ENCODE data around the gene CCL15.

Gene CCL15

GRCh38 chr17:36001110-36001771 lies at the start of gene CCL15:
TSS of gene CCL15 (minus strand) at chr17:36001553. CDS start at chr17:36001492, 61 bp downstream.
- TF ChIP-seq CTCF (IDR thresholded peaks at IDR 0.05; ENCODE audit: borderline replicate concordance, control extremely low read depth, extremely low read depth, insufficient read depth, missing control alignments): no peak
- DNase-seq (ENCODE audit: low spot score): no peak
- in situ Hi-C loops (cut with MboI; ENCODE audit: low sequenced_read_pairs, unreplicated experiment): no loop called here

GRCh38 chr17:36049643-36050042 lies 48.3 kb upstream of the CCL15 start:
- in situ Hi-C loops (cut with MboI; ENCODE audit: low sequenced_read_pairs, unreplicated experiment): no loop called here
- no peak for TF ChIP-seq CTCF (IDR thresholded peaks at IDR 0.05; ENCODE audit: borderline replicate concordance, control extremely low read depth, extremely low read depth, insufficient read depth, missing control alignments)
- no peak for DNase-seq (ENCODE audit: low spot score)

- in situ Hi-C loops (cut with MboI; ENCODE audit: low sequenced_read_pairs, unreplicated experiment): no loop called here
- TF ChIP-seq CTCF (IDR thresholded peaks at IDR 0.05; ENCODE audit: borderline replicate concordance, control extremely low read depth, extremely low read depth, insufficient read depth, missing control alignments): no peak
Measured at GRCh38 chr17:36048066-36048465, 46.7 kb upstream of the CCL15 start.

GRCh38 chr17:36036235-36036634 lies 34.9 kb upstream of the CCL15 start:
- no peak for TF ChIP-seq CTCF (IDR thresholded peaks at IDR 0.05; ENCODE audit: borderline replicate concordance, control extremely low read depth, extremely low read depth, insufficient read depth, missing control alignments)
- no peak for DNase-seq (ENCODE audit: low spot score)
- in situ Hi-C loops (cut with MboI; ENCODE audit: low sequenced_read_pairs, unreplicated experiment): no loop called here

More at GRCh38 chr17:36048066-36048465, 46.7 kb upstream of the CCL15 start:
- no peak for DNase-seq (ENCODE audit: low spot score)

- no peak for TF ChIP-seq CTCF (IDR thresholded peaks at IDR 0.05; ENCODE audit: borderline replicate concordance, control extremely low read depth, extremely low read depth, insufficient read depth, missing control alignments)
- DNase-seq (ENCODE audit: low spot score): no peak
- in situ Hi-C loops (cut with MboI; ENCODE audit: low sequenced_read_pairs, unreplicated experiment): no loop called here
Measured at GRCh38 chr17:36034127-36034526, 32.8 kb upstream of the CCL15 start.

GRCh38 chr17:36030956-36031355 lies 29.6 kb upstream of the CCL15 start:
- in situ Hi-C loops (cut with MboI; ENCODE audit: low sequenced_read_pairs, unreplicated experiment): no loop called here
- no peak for TF ChIP-seq CTCF (IDR thresholded peaks at IDR 0.05; ENCODE audit: borderline replicate concordance, control extremely low read depth, extremely low read depth, insufficient read depth, missing control alignments)
- DNase-seq (ENCODE audit: low spot score): no peak
